ENCODE results near the gene CDH4.

DNA sequence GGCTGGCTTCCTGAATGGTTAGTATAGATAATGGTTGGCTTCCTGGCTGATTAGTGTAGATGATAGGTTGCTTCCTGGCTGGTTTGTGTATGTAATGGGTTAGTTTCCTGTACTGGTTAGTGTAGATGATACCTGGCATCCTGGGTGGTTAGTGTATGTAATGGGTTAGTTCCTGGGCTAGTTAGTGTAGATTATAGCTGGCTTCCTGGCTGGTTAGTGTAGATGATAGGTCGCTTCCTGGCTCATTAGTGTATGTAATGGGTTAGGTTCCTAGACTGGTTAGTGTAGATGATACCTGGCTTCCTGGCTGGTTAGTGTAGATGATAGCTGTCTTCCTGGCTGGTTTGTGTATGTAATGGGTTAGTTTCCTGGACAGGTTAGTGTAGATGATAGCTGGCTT is 613.3 kb downstream of the CDH4 start:
- TF ChIP-seq, protein P1, sequence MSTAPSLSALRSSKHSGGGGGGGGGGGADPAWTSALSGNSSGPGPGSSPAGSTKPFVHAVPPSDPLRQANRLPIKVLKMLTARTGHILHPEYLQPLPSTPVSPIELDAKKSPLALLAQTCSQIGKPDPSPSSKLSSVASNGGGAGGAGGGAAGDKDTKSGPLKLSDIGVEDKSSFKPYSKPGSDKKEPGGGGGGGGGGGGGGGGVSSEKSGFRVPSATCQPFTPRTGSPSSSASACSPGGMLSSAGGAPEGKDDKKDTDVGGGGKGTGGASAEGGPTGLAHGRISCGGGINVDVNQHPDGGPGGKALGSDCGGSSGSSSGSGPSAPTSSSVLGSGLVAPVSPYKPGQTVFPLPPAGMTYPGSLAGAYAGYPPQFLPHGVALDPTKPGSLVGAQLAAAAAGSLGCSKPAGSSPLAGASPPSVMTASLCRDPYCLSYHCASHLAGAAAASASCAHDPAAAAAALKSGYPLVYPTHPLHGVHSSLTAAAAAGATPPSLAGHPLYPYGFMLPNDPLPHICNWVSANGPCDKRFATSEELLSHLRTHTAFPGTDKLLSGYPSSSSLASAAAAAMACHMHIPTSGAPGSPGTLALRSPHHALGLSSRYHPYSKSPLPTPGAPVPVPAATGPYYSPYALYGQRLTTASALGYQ (CRISPR knock-in tag; IDR thresholded peaks at IDR 0.05): no peak
- no peak for TF ChIP-seq MBD4 (IDR thresholded peaks at IDR 0.05; ENCODE audit: borderline replicate concordance, low read length)
- TF ChIP-seq ZNF674 (CRISPR knock-in tag; IDR thresholded peaks at IDR 0.05; ENCODE audit: low read depth): no peak
- no peak for TF ChIP-seq POLR2A (IDR thresholded peaks at IDR 0.05; ENCODE audit: insufficient read depth in 1 of 2, low read depth in 2 of 2, low read length in 2 of 2)
- TF ChIP-seq HOXA9 (CRISPR knock-in tag; IDR thresholded peaks at IDR 0.05; ENCODE audit: borderline replicate concordance): no peak
- TF ChIP-seq SETDB1 (CRISPR knock-in tag; IDR thresholded peaks at IDR 0.05; ENCODE audit: borderline replicate concordance): no peak
- TF ChIP-seq ZNF776 (CRISPR knock-in tag; IDR thresholded peaks at IDR 0.05): no peak

Data from HepG2 (cell line).